Measurements from ENCODE around the gene NT5DC2. TPM values are rescaled to one million over a fixed set of nuclear protein-coding genes. Genes with fewer than 3 reads are reported as not detected.

Gene NT5DC2
- total and polyA plus RNA-seq, 8 donors, result 3.5 to 37.6 (median 9.4) TPM

GRCh38 chr3:52480768-52481715, 52.6 kb downstream of the NT5DC2 start:
- no peak for TF ChIP-seq CTCF (IDR thresholded peaks at IDR 0.05)
- Histone ChIP-seq H3K27ac (no peak overlapping the region), H3K36me3 (peaks cover 0 to 58% (median 36%) of the 10 kb centered on the region in 3 donors), H3K27me3 (no peaks in the 10 kb centered on the region), H3K4me1 (no peaks in the 10 kb centered on the region), H3K9me3 (no peaks in the 10 kb centered on the region), H3K4me3 (no peak overlapping the region)
- DNase-seq, result no peak
- intact Hi-C loops (cut with DNase I), result no loop called here
- 87 to 92% methylated on average over 27 of the region's 27 CpGs for WGBS, 2 donors
- FAIRE-seq, result no peak
- no peak for ATAC-seq

GRCh38 chr3:52479877-52480575, 53.6 kb downstream of the NT5DC2 start:
- FAIRE-seq (no peak), DNase-seq (peak in 1 of 6 donors; percentile 80), ATAC-seq (no peak)
- no peaks in the 10 kb centered on the region for H3K9me3 ChIP-seq
- intact Hi-C loops (cut with DNase I), result no loop called here
- no peak overlapping the region for H3K4me3 ChIP-seq
- WGBS, 2 donors, result 90 to 96% methylated on average over 16 of the region's 16 CpGs
- H3K4me1 ChIP-seq, result no peaks in the 10 kb centered on the region
- no peak for TF ChIP-seq CTCF (IDR thresholded peaks at IDR 0.05)
- no peak overlapping the region for H3K27ac ChIP-seq
- no peaks in the 10 kb centered on the region for H3K27me3 ChIP-seq
- peaks cover 3 to 65% (median 36%) of the 10 kb centered on the region in 3 donors for H3K36me3 ChIP-seq

DNA sequence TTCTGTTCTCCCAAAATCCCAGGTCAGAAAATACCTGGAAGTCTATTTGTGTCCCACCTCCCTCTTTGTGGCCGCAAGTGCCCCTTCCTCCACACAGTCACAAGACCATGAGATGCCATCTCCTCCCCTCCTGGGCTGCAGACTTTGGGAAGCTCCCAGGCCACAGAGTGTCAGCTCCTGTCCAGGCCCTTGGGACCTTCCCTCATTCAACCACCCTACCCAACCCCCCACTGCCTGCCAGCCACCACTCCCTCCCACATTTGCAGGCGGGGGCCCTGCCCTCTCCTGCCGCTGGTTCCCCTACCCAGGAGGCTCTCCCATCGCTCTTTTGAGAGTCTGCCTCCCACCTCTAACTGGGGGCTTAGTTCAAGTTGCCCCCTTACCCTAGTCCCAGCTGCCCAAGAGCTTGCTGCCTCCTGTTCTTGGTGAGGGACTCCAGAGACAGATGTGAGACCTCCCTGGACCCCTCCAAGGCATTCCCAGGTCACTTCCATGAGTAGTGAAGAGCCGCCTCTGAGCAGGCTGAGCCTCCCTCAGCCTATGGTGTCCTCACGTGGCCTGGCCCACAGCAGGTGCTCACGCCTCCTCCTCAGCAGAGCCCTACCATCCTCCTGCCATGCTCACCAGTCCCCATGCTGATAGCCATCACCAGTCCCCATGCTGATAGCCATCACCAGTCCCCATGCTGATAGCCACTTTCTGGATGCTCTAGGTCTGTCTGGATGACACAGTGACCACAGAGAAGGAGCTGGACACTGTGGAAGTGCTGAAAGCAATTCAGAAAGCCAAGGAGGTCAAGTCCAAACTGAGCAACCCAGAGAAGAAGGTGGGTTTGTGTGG, 54.4 kb downstream of the NT5DC2 start:
- no peak for FAIRE-seq
- WGBS, 2 donors, result 94 to 99% methylated on average over 7 of the region's 7 CpGs
- DNase-seq, result no peak
- ATAC-seq, result no peak
- Histone ChIP-seq H3K4me1 (no peaks in the 10 kb centered on the region), H3K4me3 (no peak overlapping the region), H3K27me3 (no peaks in the 10 kb centered on the region), H3K36me3 (peaks cover 3 to 67% (median 36%) of the 10 kb centered on the region in 3 donors), H3K27ac (no peak overlapping the region), H3K9me3 (no peaks in the 10 kb centered on the region)
- intact Hi-C loops (cut with DNase I), result no loop called here
- TF ChIP-seq CTCF (IDR thresholded peaks at IDR 0.05), result no peak

- no peaks in the 10 kb centered on the region for H3K27me3 ChIP-seq
- ATAC-seq, result no peak
- no peak overlapping the region for H3K4me3 ChIP-seq
- H3K4me1 ChIP-seq, result no peaks in the 10 kb centered on the region
- no peaks in the 10 kb centered on the region for H3K9me3 ChIP-seq
- no peak for FAIRE-seq
- DNase-seq, result no peak
- WGBS, 2 donors, result 96 to 98% methylated on average over 6 of the region's 6 CpGs
- intact Hi-C loops (cut with DNase I), result no loop called here
- peaks cover 3 to 80% (median 46%) of the 10 kb centered on the region in 3 donors for H3K36me3 ChIP-seq
- TF ChIP-seq CTCF (IDR thresholded peaks at IDR 0.05), result no peak
- no peak overlapping the region for H3K27ac ChIP-seq
Observed at GRCh38 chr3:52477796-52478095, 55.9 kb downstream of the NT5DC2 start.
